ENCODE data around the gene ASB18. TPM values are rescaled to one million over a fixed set of nuclear protein-coding genes. Genes with fewer than 3 reads are reported as not detected.

ASB18 gene
- total RNA-seq, 2 donors from 2014 or later = not detected

DNA sequence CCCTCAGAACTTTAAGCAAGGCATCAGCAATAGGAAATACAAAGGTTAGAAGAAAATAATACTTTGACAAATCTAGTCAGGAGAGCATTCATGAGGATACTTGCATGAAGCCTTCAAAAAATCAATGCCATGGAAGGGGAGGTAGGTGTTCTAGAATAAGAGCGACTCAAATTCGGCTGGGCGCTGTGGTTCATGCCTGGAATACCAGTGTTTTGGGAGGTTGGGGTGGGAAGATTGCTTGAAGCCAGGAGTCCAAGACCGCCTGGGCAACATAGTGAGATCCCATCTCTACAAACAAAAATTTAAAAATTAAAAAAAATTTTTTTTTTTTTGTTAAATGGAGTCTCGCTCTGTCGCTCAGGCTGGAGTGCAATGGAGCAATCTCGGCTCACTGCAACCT is 117.8 kb downstream of the ASB18 start:
- peaks cover 7% of the 10 kb centered on the region for H3K4me1 Mint-ChIP-seq
- Histone ChIP-seq H3K9me3 (ENCODE audit: control insufficient read depth, low read length) (no peaks in the 10 kb centered on the region), H3K4me1 (ENCODE audit: control insufficient read depth, insufficient read depth, low read length) (no peaks in the 10 kb centered on the region), H3K27me3 (ENCODE audit: control insufficient read depth, insufficient read depth, low read length, poor library complexity, severe bottlenecking) (peaks cover 23% of the 10 kb centered on the region), H3K9ac (ENCODE audit: extremely low read depth, low read length, poor library complexity, severe bottlenecking) (no peak overlapping the region), H3K4me3 (ENCODE audit: low read length) (no peak overlapping the region), H3K36me3 (ENCODE audit: control insufficient read depth, insufficient read depth, low read length) (no peaks in the 10 kb centered on the region), H3K27ac (ENCODE audit: low read depth, low read length) (no peak overlapping the region)
- H3K36me3 Mint-ChIP-seq (ENCODE audit: low read depth) = no peaks in the 10 kb centered on the region
- no peak overlapping the region for H3K4me3 Mint-ChIP-seq
- DNase-seq = no peak
- TF ChIP-seq, protein P1, sequence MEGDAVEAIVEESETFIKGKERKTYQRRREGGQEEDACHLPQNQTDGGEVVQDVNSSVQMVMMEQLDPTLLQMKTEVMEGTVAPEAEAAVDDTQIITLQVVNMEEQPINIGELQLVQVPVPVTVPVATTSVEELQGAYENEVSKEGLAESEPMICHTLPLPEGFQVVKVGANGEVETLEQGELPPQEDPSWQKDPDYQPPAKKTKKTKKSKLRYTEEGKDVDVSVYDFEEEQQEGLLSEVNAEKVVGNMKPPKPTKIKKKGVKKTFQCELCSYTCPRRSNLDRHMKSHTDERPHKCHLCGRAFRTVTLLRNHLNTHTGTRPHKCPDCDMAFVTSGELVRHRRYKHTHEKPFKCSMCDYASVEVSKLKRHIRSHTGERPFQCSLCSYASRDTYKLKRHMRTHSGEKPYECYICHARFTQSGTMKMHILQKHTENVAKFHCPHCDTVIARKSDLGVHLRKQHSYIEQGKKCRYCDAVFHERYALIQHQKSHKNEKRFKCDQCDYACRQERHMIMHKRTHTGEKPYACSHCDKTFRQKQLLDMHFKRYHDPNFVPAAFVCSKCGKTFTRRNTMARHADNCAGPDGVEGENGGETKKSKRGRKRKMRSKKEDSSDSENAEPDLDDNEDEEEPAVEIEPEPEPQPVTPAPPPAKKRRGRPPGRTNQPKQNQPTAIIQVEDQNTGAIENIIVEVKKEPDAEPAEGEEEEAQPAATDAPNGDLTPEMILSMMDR (conservative IDR thresholded peaks at IDR 0.05) = no peak
- H3K9me3 Mint-ChIP-seq = peaks cover 6% of the 10 kb centered on the region
- H3K27me3 Mint-ChIP-seq (ENCODE audit: insufficient read depth) = peaks cover 63% of the 10 kb centered on the region
- H3K27ac Mint-ChIP-seq = no peak overlapping the region
- WGBS, 2 experiments (ENCODE audit: insufficient coverage in 1 of 2, insufficient read length in 1 of 2) = 93% methylated on average over 4 to 6 of the region's 7 CpGs

DNA sequence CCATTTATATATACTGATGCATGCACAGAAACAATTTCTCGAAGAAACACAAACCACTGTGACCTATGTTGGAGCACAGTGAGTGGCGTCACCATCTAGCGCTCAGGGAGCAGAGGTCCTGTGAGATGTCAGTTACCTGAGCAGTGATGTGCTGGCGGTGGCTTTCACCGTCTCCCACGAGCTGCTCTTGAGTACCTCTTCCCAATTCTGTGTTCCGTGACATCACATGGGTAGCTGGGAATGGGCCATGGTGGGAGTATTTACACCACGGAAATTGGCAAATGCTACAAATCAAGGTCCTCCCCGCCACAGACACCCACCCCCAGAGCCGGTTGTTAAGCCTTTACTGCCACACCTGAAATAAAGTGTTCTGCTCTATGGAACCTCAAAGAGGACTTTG is 120.4 kb downstream of the ASB18 start:
- no peak overlapping the region for H3K4me3 ChIP-seq (ENCODE audit: low read length)
- Mint-ChIP-seq H3K9me3 (no peaks in the 10 kb centered on the region), H3K4me3 (no peak overlapping the region), H3K27me3 (ENCODE audit: insufficient read depth) (peaks cover 58% of the 10 kb centered on the region), H3K36me3 (ENCODE audit: low read depth) (no peaks in the 10 kb centered on the region), H3K4me1 (peaks cover 7% of the 10 kb centered on the region), H3K27ac (no peak overlapping the region)
- 89 to 94% methylated on average over 5 to 10 of the region's 10 CpGs for WGBS, 2 experiments (ENCODE audit: insufficient coverage in 1 of 2, insufficient read length in 1 of 2)
- no peak for DNase-seq
- H3K9me3 ChIP-seq (ENCODE audit: control insufficient read depth, low read length) = no peaks in the 10 kb centered on the region
- H3K4me1 ChIP-seq (ENCODE audit: control insufficient read depth, insufficient read depth, low read length) = no peaks in the 10 kb centered on the region
- H3K36me3 ChIP-seq (ENCODE audit: control insufficient read depth, insufficient read depth, low read length) = no peaks in the 10 kb centered on the region
- H3K27me3 ChIP-seq (ENCODE audit: control insufficient read depth, insufficient read depth, low read length, poor library complexity, severe bottlenecking) = peaks cover 30% of the 10 kb centered on the region
- H3K9ac ChIP-seq (ENCODE audit: extremely low read depth, low read length, poor library complexity, severe bottlenecking) = no peak overlapping the region
- no peak overlapping the region for H3K27ac ChIP-seq (ENCODE audit: low read depth, low read length)
- TF ChIP-seq, protein P1 (conservative IDR thresholded peaks at IDR 0.05) = no peak

Other genes with a start within 250 kb of the ASB18 start
- under 1 TPM in 1 of 2 donors, not detected in 1; 0.20 TPM for gene GBX2, start 96.0 kb downstream of the ASB18 start, total RNA-seq

Data from endodermal cell (in vitro differentiated cells).